ENCODE results near the gene ZNF263. TPM values are rescaled to one million over a fixed set of nuclear protein-coding genes. Genes with fewer than 3 reads are reported as not detected.

Gene ZNF263
- total and polyA plus RNA-seq, 9 of the 15 experiments (the other 6 are each of a cell fraction or from before 2014, with no cell fraction given), result 4.6 to 48.3 (median 31.8) TPM

DNA sequence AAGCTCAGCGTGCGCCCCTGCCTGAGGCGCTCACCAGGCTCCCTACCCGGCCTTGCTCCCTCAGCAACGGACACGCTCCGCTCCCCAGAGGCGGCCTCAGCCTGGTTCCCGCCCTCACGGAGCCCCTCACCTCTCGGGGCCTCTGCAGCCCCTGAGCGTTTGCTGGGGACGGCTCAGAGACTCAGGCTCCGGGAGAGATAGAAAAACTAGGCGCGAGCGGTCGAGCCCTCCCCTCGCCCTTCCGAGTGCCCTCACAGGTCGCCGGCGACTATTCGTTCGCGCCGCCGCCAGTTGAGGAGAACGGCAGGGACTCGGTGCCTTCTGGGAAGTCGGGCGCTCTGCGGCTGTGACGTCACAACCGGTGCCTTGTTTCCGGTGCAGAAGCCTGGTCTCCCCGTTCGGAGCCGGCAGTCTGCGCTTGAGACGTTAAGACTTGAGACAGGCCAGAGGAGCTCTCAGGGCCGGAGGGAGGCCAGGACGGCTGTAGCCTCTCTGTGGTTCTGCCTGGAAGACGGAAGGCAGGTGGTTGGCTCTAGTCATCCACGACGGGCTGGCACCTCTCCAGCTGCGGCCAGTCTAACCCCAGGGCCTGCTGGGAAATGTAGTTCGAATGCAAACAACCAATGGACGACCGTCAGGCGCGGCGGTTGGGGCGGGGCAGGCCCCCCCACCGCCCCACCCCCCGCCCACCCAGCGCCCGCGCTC lies 48.3 kb upstream of the ZNF263 start, which contains the start of gene ZNF200 (continued):
- TF ChIP-seq, protein P1, sequence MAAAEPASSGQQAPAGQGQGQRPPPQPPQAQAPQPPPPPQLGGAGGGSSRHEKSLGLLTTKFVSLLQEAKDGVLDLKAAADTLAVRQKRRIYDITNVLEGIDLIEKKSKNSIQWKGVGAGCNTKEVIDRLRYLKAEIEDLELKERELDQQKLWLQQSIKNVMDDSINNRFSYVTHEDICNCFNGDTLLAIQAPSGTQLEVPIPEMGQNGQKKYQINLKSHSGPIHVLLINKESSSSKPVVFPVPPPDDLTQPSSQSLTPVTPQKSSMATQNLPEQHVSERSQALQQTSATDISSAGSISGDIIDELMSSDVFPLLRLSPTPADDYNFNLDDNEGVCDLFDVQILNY (CRISPR knock-in tag; IDR thresholded peaks at IDR 0.05), result 0 out of 2 replicates have a peak, but pooled peaks have one; percentile 24
- peak; percentile 55 for TF ChIP-seq ELF1 (tag; IDR thresholded peaks at IDR 0.05)
- TF ChIP-seq CBFA2T3 (IDR thresholded peaks at IDR 0.05), result no peak
- peak; percentile 56; the same call in 1 of the 2 replicates for TF ChIP-seq THRB (CRISPR knock-in tag; conservative IDR thresholded peaks at IDR 0.05)
- no peak for TF ChIP-seq GATAD2B (IDR thresholded peaks at IDR 0.05; ENCODE audit: borderline replicate concordance)
- no peak for TF ChIP-seq ZNF512 (tag; IDR thresholded peaks at IDR 0.05)
- TF ChIP-seq SNIP1 (IDR thresholded peaks at IDR 0.05; ENCODE audit: low read depth), result no peak
- TF ChIP-seq DDX20 (tag; IDR thresholded peaks at IDR 0.05; ENCODE audit: low read depth), result no peak
- TF ChIP-seq ELF4 (CRISPR knock-in tag; IDR thresholded peaks at IDR 0.05), result 0 out of 2 replicates have a peak, but pooled peaks have one; percentile 12
- no peak for TF ChIP-seq PRPF4 (IDR thresholded peaks at IDR 0.05; ENCODE audit: insufficient read depth, low read depth, low read length, poor library complexity, severe bottlenecking)
- TF ChIP-seq HNRNPK (IDR thresholded peaks at IDR 0.05; ENCODE audit: low read depth, low read length, poor library complexity, severe bottlenecking), result no peak
- TF ChIP-seq SIN3B (IDR thresholded peaks at IDR 0.05; ENCODE audit: low read depth), result peak; percentile 87
- no peak for TF ChIP-seq TRIM28 (IDR thresholded peaks at IDR 0.05)
- TF ChIP-seq, protein P2, sequence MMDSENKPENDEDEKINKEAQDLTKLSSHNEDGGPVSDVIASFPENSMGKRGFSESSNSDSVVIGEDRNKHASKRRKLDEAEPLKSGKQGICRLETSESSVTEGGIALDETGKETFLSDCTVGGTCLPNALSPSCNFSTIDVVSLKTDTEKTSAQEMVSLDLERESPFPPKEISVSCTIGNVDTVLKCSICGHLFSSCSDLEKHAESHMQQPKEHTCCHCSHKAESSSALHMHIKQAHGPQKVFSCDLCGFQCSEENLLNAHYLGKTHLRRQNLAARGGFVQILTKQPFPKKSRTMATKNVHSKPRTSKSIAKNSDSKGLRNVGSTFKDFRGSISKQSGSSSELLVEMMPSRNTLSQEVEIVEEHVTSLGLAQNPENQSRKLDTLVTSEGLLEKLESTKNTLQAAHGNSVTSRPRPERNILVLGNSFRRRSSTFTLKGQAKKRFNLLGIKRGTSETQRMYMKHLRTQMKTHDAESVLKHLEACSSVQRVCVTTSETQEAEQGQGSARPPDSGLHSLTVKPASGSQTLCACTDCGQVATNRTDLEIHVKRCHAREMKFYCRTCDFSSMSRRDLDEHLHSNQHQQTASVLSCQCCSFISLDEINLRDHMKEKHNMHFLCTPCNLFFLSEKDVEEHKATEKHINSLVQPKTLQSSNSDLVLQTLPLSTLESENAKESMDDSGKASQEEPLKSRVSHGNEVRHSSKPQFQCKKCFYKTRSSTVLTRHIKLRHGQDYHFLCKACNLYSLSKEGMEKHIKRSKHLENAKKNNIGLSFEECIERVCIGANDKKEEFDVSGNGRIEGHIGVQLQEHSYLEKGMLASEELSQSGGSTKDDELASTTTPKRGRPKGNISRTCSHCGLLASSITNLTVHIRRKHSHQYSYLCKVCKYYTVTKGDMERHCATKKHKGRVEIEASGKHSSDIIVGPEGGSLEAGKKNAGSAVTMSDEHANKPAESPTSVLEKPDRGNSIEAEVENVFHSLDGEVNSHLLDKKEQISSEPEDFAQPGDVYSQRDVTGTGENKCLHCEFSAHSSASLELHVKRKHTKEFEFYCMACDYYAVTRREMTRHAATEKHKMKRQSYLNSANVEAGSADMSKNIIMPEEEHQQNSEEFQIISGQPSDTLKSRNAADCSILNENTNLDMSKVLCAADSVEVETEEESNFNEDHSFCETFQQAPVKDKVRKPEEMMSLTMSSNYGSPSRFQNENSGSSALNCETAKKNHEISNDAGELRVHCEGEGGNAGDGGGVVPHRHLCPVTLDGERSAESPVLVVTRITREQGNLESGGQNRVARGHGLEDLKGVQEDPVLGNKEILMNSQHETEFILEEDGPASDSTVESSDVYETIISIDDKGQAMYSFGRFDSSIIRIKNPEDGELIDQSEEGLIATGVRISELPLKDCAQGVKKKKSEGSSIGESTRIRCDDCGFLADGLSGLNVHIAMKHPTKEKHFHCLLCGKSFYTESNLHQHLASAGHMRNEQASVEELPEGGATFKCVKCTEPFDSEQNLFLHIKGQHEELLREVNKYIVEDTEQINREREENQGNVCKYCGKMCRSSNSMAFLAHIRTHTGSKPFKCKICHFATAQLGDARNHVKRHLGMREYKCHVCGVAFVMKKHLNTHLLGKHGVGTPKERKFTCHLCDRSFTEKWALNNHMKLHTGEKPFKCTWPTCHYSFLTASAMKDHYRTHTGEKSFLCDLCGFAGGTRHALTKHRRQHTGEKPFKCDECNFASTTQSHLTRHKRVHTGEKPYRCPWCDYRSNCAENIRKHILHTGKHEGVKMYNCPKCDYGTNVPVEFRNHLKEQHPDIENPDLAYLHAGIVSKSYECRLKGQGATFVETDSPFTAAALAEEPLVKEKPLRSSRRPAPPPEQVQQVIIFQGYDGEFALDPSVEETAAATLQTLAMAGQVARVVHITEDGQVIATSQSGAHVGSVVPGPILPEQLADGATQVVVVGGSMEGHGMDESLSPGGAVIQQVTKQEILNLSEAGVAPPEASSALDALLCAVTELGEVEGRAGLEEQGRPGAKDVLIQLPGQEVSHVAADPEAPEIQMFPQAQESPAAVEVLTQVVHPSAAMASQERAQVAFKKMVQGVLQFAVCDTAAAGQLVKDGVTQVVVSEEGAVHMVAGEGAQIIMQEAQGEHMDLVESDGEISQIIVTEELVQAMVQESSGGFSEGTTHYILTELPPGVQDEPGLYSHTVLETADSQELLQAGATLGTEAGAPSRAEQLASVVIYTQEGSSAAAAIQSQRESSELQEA (IDR thresholded peaks at IDR 0.05; ENCODE audit: low read depth), result no peak
- peak; percentile 96 for TF ChIP-seq KHSRP (IDR thresholded peaks at IDR 0.05)
- TF ChIP-seq, protein P3, sequence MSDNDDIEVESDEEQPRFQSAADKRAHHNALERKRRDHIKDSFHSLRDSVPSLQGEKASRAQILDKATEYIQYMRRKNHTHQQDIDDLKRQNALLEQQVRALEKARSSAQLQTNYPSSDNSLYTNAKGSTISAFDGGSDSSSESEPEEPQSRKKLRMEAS (CRISPR knock-in tag; IDR thresholded peaks at IDR 0.05), result peak; percentile 72
